PC-3 (cell line): Measurements from ENCODE around the gene MBOAT7. TPM values are rescaled to one million over a fixed set of nuclear protein-coding genes. Genes with fewer than 3 reads are reported as not detected.

ENCODE experiments used
- ATAC-seq: fragments of 200-7000 bp; cut with Tn5 transposase; 2 replicates; pipeline ENCODE4 v1.9.1; 2020; ENCODE audit warnings: mild to moderate bottlenecking, moderate library complexity
- BruUV-seq: library from RNA; stranded (reverse); fragments of 400-500 nt; replicated peaks from 2 replicates; lab custom pipeline; 2021; lab: Mats Ljungman, UMichigan
- CTCF ChIA-PET: fragments of 300-600 bp; sonication (Branson Sonifier 250); formaldehyde crosslinking; loops from one replicate; lab custom pipeline; 2022; ENCODE audit warnings: antibody characterized with exemption; lab: Charles Lee
- POLR2A ChIA-PET: fragments of 300-600 bp; sonication (Branson Sonifier 250); formaldehyde crosslinking; loops from one replicate; lab custom pipeline; 2022; ENCODE audit warnings: antibody characterized with exemption; ENCODE audit not compliant: unreplicated experiment; lab: Charles Lee
- DNase-seq: peaks from one replicate; pipeline ENCODE4 v3.0.0-alpha.2; 2015
- H2AFZ ChIP-seq: fragments of 300-600 bp; sonication (generic); 2 replicates; pipeline ENCODE4 v1.6.0; 2016; ENCODE audit warnings: antibody characterized with exemption, low read length
- H3F3A ChIP-seq: fragments of 300-600 bp; sonication (generic); one replicate; pipeline ENCODE4 v1.6.0; 2017; ENCODE audit warnings: antibody characterized with exemption, low read length, control low read depth, mild to moderate bottlenecking; ENCODE audit not compliant: unreplicated experiment
- H3K27ac ChIP-seq: fragments of 300-600 bp; sonication (generic); 2 replicates; pipeline ENCODE4 v1.5.1; 2016; ENCODE audit warnings: mild to moderate bottlenecking, low read length
- H3K27me3 ChIP-seq: fragments of 300-600 bp; sonication (generic); 2 replicates; pipeline ENCODE4 v1.6.1; 2016; ENCODE audit warnings: low read length, mixed read lengths
- H3K36me3 ChIP-seq: fragments of 300-600 bp; sonication (generic); 2 replicates; pipeline ENCODE4 v1.6.1; 2016; ENCODE audit warnings: low read depth, mixed run types, low read length, mixed read lengths
- H3K4me1 ChIP-seq: fragments of 300-600 bp; sonication (generic); 2 replicates; pipeline ENCODE4 v1.5.1; 2016; ENCODE audit warnings: low read length; ENCODE audit not compliant: insufficient read depth
- H3K4me2 ChIP-seq: fragments of 300-600 bp; sonication (generic); 2 replicates; pipeline ENCODE4 v1.6.0; 2016; ENCODE audit warnings: low read length
- H3K4me3 ChIP-seq: fragments of 300-600 bp; sonication (generic); 2 replicates; pipeline ENCODE4 v1.5.1; 2016; ENCODE audit warnings: mild to moderate bottlenecking, low read length, mixed read lengths
- H3K79me2 ChIP-seq: fragments of 300-600 bp; sonication (generic); 2 replicates; pipeline ENCODE4 v1.6.1; 2017; ENCODE audit warnings: low read length, mixed read lengths
- H3K9ac ChIP-seq: fragments of 300-600 bp; sonication (generic); 2 replicates; pipeline ENCODE4 v1.6.0; 2016; ENCODE audit warnings: mild to moderate bottlenecking, low read length
- H3K9me2 ChIP-seq: fragments of 300-600 bp; sonication (generic); replicated peaks from 2 replicates; pipeline ENCODE4 v1.6.1; 2016; ENCODE audit warnings: mixed run types, low read length, mixed read lengths
- H3K9me3 ChIP-seq: fragments of 300-600 bp; sonication (generic); 2 replicates; pipeline ENCODE4 v1.6.1; 2016; ENCODE audit warnings: low read length, mixed read lengths
- H4K20me1 ChIP-seq: fragments of 300-600 bp; sonication (generic); 2 replicates; pipeline ENCODE4 v1.6.1; 2016; ENCODE audit warnings: low read length, mixed read lengths
- CTCF ChIP-seq: fragments of 300-600 bp; sonication (generic); conservative IDR thresholded peaks from 2 replicates; pipeline ENCODE4 v1.5.1; 2017; ENCODE audit warnings: antibody characterized with exemption, low read depth, mild to moderate bottlenecking, low read length
- EZH2 ChIP-seq: fragments of 300-600 bp; sonication (generic); IDR thresholded peaks from one replicate; pipeline ENCODE4 v1.6.1; 2017; ENCODE audit warnings: antibody characterized with exemption, mild to moderate bottlenecking, low read length; ENCODE audit not compliant: unreplicated experiment
- EZH2phosphoT487 ChIP-seq: fragments of 300-600 bp; sonication (generic); IDR thresholded peaks from 2 replicates; pipeline ENCODE4 v1.6.1; 2018; ENCODE audit warnings: mild to moderate bottlenecking, antibody characterized with exemption, low read length, borderline replicate concordance
- intact Hi-C: fragments of 100-400 bp; cut with micrococcal nuclease; formaldehyde crosslinking; loops from 2 replicates; pipeline ENCODE4 v1.9.0; 2023
- total RNA-seq: library from RNA; depleted of rRNA; stranded (reverse); fragments of >200 nt; gene quantifications from 2 replicates; pipeline ENCODE4 v1.2.3, GENCODE V29; 2014

The MBOAT7 gene
- total RNA-seq, 1 experiment from 2014 or later: 231 TPM

GRCh38 chr19:54164369-54165068 is 24.9 kb downstream of the MBOAT7 start:
- Histone ChIP-seq H3F3A (no peaks in the 10 kb centered on the region), H3K9me2 (no peaks in the 10 kb centered on the region), H3K9ac (no peak overlapping the region), H3K4me1 (peaks cover 27% of the 10 kb centered on the region), H3K36me3 (no peaks in the 10 kb centered on the region), H2AFZ (peak overlapping the region; percentile 62), H3K79me2 (peaks cover 10% of the 10 kb centered on the region; the same call in 1 of the 2 replicates), H3K9me3 (no peaks in the 10 kb centered on the region), H4K20me1 (no peaks in the 10 kb centered on the region), H3K27me3 (no peaks in the 10 kb centered on the region), H3K4me3 (peak overlapping the region; percentile 61), H3K27ac (no peak overlapping the region), H3K4me2 (peak overlapping the region; percentile 82)
- ATAC-seq: peak; percentile 49
- POLR2A ChIA-PET: interaction anchor here (0.6 kb wide), 1 partner anchor 35 kb away, joined by 11 read pairs; no protein-coding TSS in a partner anchor
- CTCF ChIA-PET: no interaction called here
- DNase-seq: peak; percentile 94
- intact Hi-C loops: loop anchor here (5.0 kb wide), 1 partner anchor 38 kb away; the partner anchor contains the start of gene RPS9
- no peak for TF ChIP-seq EZH2
- no TSS peak for BruUV-seq

GRCh38 chr19:54162884-54163283 is 26.5 kb downstream of the MBOAT7 start:
- ATAC-seq: no peak

DNA sequence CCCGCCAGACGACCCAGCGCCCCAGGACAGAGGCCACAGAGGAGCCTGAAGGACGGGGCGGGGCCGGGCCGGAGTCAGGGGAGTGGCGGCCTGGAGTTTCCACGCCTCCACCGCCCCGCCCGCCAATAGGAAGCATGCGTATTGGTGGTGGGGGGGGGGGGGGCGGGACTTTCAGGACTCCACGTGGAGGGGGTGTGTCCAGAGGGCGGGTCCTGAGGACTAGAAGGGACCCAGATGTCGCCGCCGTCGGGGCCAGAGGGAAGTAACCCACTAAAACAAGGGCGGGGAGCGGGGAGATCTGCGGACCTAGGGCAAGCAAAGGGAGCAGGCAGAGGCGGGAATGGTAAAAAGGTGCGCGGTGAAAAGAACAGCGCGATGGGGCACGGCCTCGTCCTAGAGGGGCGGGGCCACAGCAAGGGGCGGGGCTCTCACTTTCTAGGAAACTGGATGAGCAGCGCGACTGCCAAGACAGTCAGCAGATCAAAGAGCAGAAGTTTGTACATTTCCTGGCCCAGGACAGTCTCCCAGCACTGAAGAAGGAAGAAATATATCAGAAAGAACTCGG is 27.1 kb downstream of the MBOAT7 start:
- peaks cover 23% of the 10 kb centered on the region for H3K79me2 ChIP-seq
- ATAC-seq: peak; percentile 11
- TF ChIP-seq CTCF: no peak
- no peak for TF ChIP-seq EZH2
- no peak for TF ChIP-seq EZH2phosphoT487
- POLR2A ChIA-PET: no interaction called here
- H3K27ac ChIP-seq: no peak overlapping the region
- H3K27me3 ChIP-seq: no peaks in the 10 kb centered on the region
- H4K20me1 ChIP-seq: no peaks in the 10 kb centered on the region
- no peaks in the 10 kb centered on the region for H3K9me3 ChIP-seq
- peaks cover 38% of the 10 kb centered on the region for H3K4me1 ChIP-seq
- H3F3A ChIP-seq: no peaks in the 10 kb centered on the region
- H3K4me3 ChIP-seq: peak overlapping the region; percentile 71
- H3K9ac ChIP-seq: no peak overlapping the region
- intact Hi-C loops: loop anchor here (5.0 kb wide), 1 partner anchor 40 kb away; the partner anchor contains the start of gene RPS9
- H3K4me2 ChIP-seq: peak overlapping the region; percentile 82
- peak overlapping the region; percentile 63 for H2AFZ ChIP-seq
- CTCF ChIA-PET: no interaction called here
- BruUV-seq: no TSS peak
- DNase-seq: peak; percentile 86
- no peaks in the 10 kb centered on the region for H3K36me3 ChIP-seq
- no peaks in the 10 kb centered on the region for H3K9me2 ChIP-seq

More at GRCh38 chr19:54162884-54163283, 26.5 kb downstream of the MBOAT7 start:
- H3K27me3 ChIP-seq: no peaks in the 10 kb centered on the region
- no peak for TF ChIP-seq EZH2
- no peak for TF ChIP-seq CTCF
- no peak for TF ChIP-seq EZH2phosphoT487
- no peaks in the 10 kb centered on the region for H3K9me3 ChIP-seq
- no peak for DNase-seq
- intact Hi-C loops: loop anchor here (5.0 kb wide), 1 partner anchor 39 kb away; the partner anchor contains the start of gene RPS9
- no peaks in the 10 kb centered on the region for H3F3A ChIP-seq
- H3K36me3 ChIP-seq: no peaks in the 10 kb centered on the region
- H4K20me1 ChIP-seq: no peaks in the 10 kb centered on the region
- H3K4me2 ChIP-seq: peak overlapping the region; percentile 82
- CTCF ChIA-PET: no interaction called here
- POLR2A ChIA-PET: no interaction called here
- no peak overlapping the region for H3K27ac ChIP-seq
- H3K4me1 ChIP-seq: peaks cover 38% of the 10 kb centered on the region
- no peaks in the 10 kb centered on the region for H3K9me2 ChIP-seq
- peak overlapping the region; percentile 63 for H2AFZ ChIP-seq
- no peak overlapping the region for H3K9ac ChIP-seq
- peak overlapping the region; percentile 71 for H3K4me3 ChIP-seq
- no TSS peak for BruUV-seq
- peaks cover 22% of the 10 kb centered on the region for H3K79me2 ChIP-seq
